M059J (cell line): ENCODE results near the gene EIF2B2. TPM values are rescaled to one million over a fixed set of nuclear protein-coding genes. Genes with fewer than 3 reads are reported as not detected.

Experiments
- DNase-seq: peaks from one replicate; pipeline ENCODE4 v3.0.0-alpha.2; 2012; ENCODE audit warnings: low read depth
- total RNA-seq: library from RNA; depleted of rRNA; stranded (reverse); fragments of >200 nt; shearing (Covaris generic); gene quantifications from 2 replicates; pipeline ENCODE4 v1.2.3, GENCODE V29; 2014

EIF2B2 gene
- total RNA-seq, 1 experiment from 2014 or later, result 67.4 TPM

- DNase-seq, result no peak
Measured at GRCh38 chr14:74973905-74974363, 28.8 kb upstream of the EIF2B2 start.

GRCh38 chr14:74974364-74975058 lies 28.2 kb upstream of the EIF2B2 start:
- no peak for DNase-seq

- no peak for DNase-seq
Measured at GRCh38 chr14:74975059-74975810, 27.5 kb upstream of the EIF2B2 start.

GRCh38 chr14:74976264-74977113 lies 26.2 kb upstream of the EIF2B2 start:
- DNase-seq, result no peak

DNA sequence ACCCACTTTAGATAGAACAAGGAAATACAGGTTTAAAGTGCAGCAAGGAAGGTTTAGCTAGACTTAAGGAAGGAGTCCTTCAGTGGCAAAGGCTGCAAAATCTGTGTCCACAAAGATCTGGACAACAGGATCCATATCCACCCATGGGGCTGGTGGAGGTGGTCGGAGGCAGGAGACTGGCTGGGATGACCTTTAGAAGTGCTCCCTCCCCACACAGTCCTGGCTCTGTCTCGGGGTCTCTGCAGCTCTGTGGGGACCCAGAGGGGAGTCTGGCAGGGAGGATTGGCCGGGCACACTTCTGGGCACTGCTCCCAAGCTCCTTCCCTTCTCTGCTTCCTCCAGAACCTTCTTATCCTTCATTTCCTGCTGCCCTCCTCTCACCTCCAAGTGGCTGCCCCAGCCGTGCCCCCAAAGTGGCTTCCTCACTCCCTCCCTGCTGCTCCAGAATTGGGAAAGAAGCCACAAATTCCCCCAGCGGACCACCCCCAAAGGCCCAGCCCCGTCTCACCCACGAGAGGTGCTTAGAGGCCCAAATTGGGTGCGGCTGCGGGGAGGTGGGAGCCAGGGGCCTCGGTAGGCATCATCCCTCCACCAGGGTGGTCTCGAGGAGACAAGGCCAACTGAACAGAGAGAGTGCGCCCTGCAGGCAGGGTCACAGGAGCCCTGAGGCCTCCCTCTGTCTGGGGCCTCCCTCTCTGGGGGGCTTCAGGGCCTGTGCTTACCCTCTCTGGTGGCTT lies 25.4 kb upstream of the EIF2B2 start:
- DNase-seq, result no peak

DNA sequence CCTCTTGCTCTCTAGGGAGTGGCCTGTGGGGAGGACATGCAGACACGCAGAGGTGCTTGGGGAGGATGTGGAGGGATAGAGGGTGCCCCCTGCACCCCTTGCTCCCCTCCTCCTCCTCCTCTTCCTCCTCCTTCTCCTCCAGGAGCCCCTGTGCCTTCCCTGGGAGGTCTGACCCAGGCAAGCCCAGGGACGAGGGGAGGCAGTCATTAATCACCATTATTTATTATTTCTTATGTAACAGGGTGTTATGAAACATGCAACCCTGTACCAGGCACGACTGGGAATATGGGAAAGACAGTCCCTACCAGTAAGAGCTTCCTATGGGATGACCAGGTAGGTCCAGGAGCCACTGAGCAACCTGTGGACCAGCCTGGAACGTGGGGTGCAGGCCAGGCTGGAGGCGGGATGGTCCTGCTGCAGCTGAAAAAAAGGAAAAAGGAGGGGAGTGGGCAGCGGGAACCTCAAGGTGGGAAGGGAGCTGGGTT lies 24.8 kb upstream of the EIF2B2 start:
- no peak for DNase-seq

DNA sequence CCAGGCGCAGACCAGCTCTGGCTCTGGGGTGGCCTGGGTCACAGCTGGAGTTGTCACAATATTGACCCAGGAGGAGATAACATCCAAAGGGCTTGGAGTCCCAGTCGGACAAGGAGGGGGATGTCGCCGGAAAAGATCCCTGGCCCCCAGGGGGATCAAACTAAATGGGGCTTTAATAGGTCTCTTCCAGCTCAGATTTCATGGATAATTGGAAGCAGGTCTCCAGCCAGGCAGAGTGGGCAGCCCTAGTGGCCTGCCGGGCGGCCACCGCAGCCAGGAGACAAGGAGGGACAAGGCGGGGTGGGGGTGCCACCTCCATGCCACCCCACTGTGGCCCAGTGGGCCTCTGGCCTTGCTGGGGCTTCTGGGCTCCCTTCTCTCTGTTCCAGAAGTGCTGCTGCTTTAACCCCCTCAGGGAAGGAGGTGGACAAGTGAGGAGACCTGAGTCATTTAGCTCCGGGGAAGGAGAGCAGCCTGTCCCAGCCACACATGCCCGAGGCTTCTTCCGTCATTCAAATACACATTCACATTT lies 24.2 kb upstream of the EIF2B2 start:
- peak; percentile 91 for DNase-seq

DNA sequence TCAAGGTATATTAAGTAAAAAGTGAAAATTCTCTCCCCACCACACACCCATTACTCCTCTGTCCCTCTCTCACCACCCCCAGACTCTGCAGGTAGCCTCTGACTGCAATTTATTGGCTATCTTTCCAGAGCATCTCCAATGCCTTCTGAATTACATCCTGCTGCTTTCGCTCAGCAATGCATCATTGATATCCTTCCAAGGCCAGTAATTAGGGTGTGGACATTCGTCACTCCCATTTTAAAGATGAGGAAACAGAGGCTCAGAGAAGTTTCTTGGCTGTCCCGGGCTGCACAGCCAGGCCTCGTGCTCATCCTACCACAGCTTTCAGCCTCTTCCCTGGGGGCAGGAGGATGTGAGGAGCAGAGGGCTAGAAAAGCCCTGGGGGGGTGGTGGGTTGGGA lies 23.7 kb upstream of the EIF2B2 start:
- no peak for DNase-seq

DNA sequence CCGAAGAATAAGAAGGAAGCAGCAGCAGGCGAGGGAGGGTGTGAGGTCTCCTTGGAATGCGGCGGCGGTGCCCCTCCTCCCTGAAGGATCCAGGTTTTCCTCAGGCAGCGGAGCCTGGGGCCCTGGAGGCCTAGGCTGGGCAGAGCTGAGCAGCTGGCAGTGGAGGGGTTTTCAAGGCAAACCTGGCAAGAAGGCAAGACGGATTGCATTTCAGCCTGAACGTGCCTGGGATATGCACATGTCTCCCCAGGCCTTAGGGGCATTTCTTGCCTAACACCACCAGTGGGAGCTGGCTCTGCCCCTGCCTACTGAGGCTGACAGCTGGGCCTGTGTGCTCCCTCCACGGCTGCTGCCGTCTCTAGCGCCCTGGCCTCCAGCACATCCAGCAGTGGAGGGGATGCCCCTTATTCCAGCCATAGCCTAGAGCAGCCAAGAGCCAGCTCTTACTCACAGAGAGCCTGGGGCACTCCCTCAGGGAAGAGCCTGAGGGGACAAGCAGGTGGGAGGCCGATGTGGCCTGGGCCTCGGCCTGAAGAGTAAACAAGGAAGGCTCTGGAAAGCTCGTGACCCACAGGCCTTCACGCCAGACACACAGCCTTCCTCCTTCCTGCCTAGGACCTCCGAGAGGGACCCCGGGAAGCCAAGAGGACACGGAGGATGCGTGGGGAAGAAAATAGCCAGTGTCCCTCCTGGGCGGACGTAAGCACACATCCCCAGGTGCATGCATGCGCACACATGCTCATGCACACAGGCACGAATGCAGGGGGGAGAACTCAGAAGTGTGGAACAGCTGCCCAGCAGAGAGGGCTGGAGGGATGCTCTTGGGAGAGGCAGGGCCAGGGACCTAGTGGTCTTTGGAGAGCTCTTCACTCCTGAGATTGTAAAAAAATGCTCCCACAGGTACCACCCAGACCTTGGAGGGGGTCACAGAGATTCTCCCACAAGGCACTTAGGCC lies 23.0 kb upstream of the EIF2B2 start:
- peak; percentile 93 for DNase-seq

DNA sequence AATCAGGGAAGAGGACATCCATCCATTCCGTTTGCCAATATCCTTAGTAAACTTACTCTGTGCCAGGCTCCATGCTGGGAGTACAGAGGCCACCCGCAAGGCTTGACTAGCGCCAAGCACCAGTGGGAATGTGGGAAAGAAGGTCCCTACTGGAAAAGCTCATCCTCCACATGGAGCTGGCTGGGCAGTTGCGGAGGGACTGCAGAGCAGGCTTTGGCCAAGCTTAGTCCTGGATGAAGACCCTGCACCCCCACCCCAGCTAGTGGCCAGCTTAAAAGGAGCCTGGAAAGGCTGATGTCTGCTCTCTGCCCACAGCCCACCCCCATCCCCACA lies 22.4 kb upstream of the EIF2B2 start:
- DNase-seq, result peak; percentile 73

GRCh38 chr14:74980731-74981461 lies 21.8 kb upstream of the EIF2B2 start:
- DNase-seq, result peak; percentile 98

GRCh38 chr14:74981462-74981782 lies 21.3 kb upstream of the EIF2B2 start:
- no peak for DNase-seq

GRCh38 chr14:74981833-74982232 lies 20.9 kb upstream of the EIF2B2 start:
- DNase-seq, result no peak

GRCh38 chr14:74982661-74983060 lies 20.1 kb upstream of the EIF2B2 start:
- no peak for DNase-seq

GRCh38 chr14:74983343-74983742 lies 19.4 kb upstream of the EIF2B2 start:
- DNase-seq, result peak; percentile 22

- no peak for DNase-seq
Measured at GRCh38 chr14:74984236-74985027, 18.3 kb upstream of the EIF2B2 start.

GRCh38 chr14:74985028-74985310 lies 17.8 kb upstream of the EIF2B2 start:
- DNase-seq, result no peak

DNA sequence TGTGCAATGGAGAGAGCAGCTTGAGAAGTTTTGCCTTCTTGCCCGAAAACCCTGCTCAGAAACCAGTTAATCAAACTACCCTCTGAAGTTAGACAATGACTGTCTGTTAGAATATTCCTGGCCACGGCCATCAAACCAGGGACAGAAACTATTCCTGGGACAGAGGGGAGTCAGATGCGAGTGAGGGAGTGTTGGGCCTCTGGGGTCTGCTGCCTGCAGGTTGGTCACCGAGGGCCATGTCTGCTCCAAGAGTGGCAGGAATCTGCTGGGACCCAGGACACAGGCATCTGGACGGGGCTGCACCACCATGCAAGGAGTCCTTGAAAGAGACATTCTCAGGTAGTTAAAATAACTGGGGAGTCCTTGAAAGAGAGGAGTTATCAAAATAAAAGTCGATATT lies 16.9 kb upstream of the EIF2B2 start:
- DNase-seq, result no peak

DNA sequence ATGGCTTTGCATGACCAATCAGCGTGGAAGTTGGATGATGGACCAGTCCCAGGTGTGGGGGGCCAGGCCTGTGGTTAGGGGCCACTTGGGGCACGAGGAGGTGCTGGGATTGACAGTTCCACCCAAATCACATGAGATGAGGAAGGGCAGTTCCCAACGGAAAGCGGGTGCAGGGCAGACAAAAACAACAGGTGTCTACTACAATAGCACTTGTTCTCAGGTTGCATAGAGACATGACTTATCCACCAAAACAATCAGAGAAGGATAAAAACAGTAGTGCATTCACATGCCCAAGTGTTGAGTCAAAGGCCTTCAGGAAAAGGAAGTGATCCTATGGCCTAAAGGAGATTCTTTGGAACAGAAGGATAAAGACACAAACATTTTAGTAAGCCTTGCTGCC lies 14.6 kb upstream of the EIF2B2 start:
- peak; percentile 96 for DNase-seq
